ENCODE measurements around the gene TSSK3.

TSSK3 gene

DNA sequence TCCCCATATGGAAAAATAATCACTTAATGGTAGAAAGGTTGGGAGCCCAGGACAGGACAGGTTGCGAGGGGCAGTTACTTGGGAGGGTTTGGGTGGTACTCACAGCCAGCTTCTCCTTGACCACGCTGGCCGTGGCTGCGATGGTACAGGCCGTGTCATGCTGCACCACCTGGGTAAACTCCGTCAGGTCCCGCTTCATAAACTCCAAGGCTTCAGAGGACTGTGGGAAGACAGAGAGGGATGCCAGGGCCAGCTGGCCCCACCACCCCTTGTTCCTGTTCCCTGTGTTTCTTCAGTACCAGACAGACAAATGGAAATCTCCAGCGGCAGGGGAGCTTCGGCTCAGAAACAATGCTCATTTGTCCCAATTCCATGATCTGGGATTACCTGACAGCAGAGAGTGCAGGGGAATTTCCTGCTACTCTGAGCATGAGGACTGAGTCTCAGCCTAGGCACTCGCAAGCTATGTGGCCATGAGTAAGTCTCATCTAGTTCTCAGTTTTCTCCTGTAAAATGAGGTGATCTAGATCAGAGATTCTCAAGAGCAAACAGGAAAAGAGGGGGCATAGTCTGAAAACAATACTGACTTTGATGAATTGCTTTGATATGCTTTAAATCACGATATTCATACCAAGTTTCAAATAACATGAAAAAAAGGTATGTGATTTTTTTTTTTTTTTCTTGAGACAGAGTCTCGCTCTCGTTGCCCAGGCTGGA, 24.5 kb downstream of the TSSK3 start:
- TF ChIP-seq, protein P1, sequence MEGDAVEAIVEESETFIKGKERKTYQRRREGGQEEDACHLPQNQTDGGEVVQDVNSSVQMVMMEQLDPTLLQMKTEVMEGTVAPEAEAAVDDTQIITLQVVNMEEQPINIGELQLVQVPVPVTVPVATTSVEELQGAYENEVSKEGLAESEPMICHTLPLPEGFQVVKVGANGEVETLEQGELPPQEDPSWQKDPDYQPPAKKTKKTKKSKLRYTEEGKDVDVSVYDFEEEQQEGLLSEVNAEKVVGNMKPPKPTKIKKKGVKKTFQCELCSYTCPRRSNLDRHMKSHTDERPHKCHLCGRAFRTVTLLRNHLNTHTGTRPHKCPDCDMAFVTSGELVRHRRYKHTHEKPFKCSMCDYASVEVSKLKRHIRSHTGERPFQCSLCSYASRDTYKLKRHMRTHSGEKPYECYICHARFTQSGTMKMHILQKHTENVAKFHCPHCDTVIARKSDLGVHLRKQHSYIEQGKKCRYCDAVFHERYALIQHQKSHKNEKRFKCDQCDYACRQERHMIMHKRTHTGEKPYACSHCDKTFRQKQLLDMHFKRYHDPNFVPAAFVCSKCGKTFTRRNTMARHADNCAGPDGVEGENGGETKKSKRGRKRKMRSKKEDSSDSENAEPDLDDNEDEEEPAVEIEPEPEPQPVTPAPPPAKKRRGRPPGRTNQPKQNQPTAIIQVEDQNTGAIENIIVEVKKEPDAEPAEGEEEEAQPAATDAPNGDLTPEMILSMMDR (IDR thresholded peaks at IDR 0.05; ENCODE audit: unreplicated experiment in 3 of 3) = no peak
- H3K4me3 Mint-ChIP-seq = no peak overlapping the region

DNA sequence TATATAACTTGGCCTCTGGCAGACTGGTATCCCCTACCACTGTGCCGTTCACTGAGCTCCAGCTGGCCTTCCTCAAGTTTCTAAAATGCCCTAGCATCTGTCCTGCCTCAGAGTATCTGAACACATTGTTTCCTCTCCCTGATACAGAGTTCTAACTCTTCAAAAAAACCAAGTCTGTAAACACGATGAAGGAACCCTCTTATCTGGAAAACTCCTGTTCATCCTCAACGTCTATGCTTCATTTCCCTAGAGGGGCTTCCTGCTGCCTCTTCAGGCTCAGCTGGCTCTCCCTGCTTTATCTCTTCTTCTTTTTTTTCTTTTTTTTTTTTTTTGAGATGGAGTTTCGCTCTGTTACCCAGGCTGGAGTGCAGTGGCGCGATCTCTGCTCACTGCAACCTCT, 26.3 kb downstream of the TSSK3 start:
- TF ChIP-seq, protein P1 (IDR thresholded peaks at IDR 0.05; ENCODE audit: unreplicated experiment in 3 of 3) = no peak
- peaks cover 6% of the 10 kb centered on the region for H3K4me1 Mint-ChIP-seq
- no peak overlapping the region for H3K4me3 Mint-ChIP-seq
- H3K36me3 Mint-ChIP-seq (ENCODE audit: low read depth) = peaks cover 38% of the 10 kb centered on the region
- H3K27ac Mint-ChIP-seq = no peak overlapping the region
- H3K27me3 Mint-ChIP-seq (ENCODE audit: low read depth) = no peaks in the 10 kb centered on the region
- no peaks in the 10 kb centered on the region for H3K9me3 Mint-ChIP-seq

More for the DNA sequence above, 24.5 kb downstream of the TSSK3 start:
- no peaks in the 10 kb centered on the region for H3K4me1 Mint-ChIP-seq
- no peak overlapping the region for H3K27ac Mint-ChIP-seq
- H3K27me3 Mint-ChIP-seq (ENCODE audit: low read depth) = no peaks in the 10 kb centered on the region
- peaks cover 44% of the 10 kb centered on the region for H3K36me3 Mint-ChIP-seq (ENCODE audit: low read depth)
- no peaks in the 10 kb centered on the region for H3K9me3 Mint-ChIP-seq

DNA sequence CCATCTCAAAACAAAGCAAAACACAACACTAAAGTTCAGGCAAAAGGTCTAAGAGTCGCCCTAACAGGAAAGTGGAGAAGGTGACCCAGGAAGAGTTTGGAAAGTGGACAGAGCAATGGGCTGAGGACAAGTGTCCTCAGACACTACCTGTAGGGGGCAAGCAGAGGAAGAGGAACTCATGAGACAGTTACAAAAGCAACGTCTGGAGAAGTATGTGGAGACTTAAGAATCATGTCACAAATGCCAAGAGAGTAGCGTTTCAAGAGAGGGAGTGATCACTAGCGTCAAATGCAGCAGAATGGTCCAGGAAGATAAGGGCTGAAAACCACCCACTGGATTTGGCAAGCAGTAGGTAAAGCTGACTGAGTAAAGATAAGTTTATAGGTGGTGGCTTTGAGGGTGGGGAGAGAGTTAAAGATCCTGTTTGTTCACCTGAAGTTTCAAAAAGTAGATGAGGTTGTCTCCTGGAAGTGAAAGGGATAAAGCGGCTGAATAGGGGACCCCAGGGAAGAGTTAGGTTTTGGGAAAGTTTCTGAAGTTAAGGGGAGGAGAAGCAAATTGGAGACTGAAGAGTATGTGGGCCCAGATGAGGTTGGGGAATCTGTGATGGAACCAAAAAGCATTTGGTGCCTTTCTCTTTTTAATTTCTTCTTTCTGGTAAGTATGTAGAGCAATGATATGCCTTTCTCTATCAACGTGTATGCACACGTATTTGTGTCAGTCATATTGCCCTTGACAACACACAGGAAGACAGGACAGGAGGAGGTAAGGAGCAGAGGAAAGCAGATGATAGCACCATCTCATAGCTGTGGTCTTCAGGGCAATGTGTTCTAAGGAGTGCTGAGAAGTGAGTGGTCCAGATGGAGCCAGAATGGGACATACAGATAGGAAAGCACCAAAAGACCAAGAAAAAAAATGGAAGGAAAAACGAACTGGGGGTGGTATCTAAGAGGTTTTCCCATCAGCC, 28.8 kb downstream of the TSSK3 start:
- H3K27me3 Mint-ChIP-seq (ENCODE audit: low read depth) = no peaks in the 10 kb centered on the region
- H3K4me3 Mint-ChIP-seq = no peak overlapping the region
- peaks cover 17% of the 10 kb centered on the region for H3K36me3 Mint-ChIP-seq (ENCODE audit: low read depth)
- no peak overlapping the region for H3K27ac Mint-ChIP-seq
- no peaks in the 10 kb centered on the region for H3K9me3 Mint-ChIP-seq
- TF ChIP-seq, protein P1 (IDR thresholded peaks at IDR 0.05; ENCODE audit: unreplicated experiment in 3 of 3) = no peak
- peaks cover 15% of the 10 kb centered on the region for H3K4me1 Mint-ChIP-seq

DNA sequence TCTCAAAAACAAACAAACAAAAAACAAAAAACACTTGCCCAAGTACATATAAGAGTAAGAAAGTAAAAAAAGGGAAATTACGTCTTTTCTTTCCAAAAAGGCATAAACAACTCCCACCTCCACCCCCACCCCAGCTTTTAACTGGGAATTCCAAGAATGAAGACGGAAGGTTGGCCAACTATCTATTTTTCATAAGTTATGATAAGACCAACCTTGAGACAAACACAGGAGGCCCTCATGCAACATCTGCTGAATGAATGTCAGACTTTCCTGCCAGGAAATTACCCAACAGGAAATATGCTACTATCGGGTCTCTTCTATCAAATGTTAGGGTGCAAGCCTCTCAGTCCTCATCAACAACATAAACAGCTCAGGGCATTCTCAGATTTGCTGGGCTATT, 30.0 kb downstream of the TSSK3 start:
- Mint-ChIP-seq H3K27me3 (ENCODE audit: low read depth) (no peaks in the 10 kb centered on the region), H3K4me1 (peaks cover 18% of the 10 kb centered on the region), H3K4me3 (peak overlapping the region in 2 of 3 experiments; percentile 97 to 99), H3K36me3 (ENCODE audit: low read depth) (peaks cover 11% of the 10 kb centered on the region), H3K27ac (no peak overlapping the region), H3K9me3 (no peaks in the 10 kb centered on the region)
- TF ChIP-seq, protein P1 (IDR thresholded peaks at IDR 0.05; ENCODE audit: unreplicated experiment in 3 of 3) = no peak

DNA sequence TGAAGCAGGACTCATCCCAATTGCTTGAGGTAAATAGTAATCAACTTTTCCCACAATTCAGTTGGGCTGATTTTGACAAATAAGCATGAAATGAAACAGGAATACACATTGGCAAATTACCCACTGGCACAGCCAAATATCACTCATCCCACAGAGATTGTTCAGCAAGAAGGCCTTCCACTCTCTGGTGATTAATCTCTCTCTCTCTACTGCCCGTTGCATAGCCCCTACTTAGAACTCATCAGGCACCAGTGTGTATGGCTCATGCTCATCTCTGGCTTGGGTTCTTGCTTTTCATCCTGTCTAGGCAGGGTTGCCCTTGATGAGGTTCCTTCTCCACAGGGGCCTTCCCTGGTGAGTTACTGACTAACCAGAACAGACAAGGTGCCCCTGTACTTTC, 30.8 kb downstream of the TSSK3 start:
- Mint-ChIP-seq H3K4me1 (peaks cover 20% of the 10 kb centered on the region), H3K9me3 (no peaks in the 10 kb centered on the region), H3K36me3 (ENCODE audit: low read depth) (peaks cover 13% of the 10 kb centered on the region), H3K27me3 (ENCODE audit: low read depth) (no peaks in the 10 kb centered on the region), H3K27ac (peak overlapping the region in 2 of 3 experiments; percentile 96 to 97), H3K4me3 (peak overlapping the region in 2 of 3 experiments; percentile 97 to 99)
- TF ChIP-seq, protein P1 (IDR thresholded peaks at IDR 0.05; ENCODE audit: unreplicated experiment in 3 of 3) = no peak

Measured in nephron (organoid).